ENCODE results near the gene TMEM107. TPM values are rescaled to one million over a fixed set of nuclear protein-coding genes. Genes with fewer than 3 reads are reported as not detected.

Gene TMEM107
- polyA plus RNA-seq, 3 donors, result 21.2 to 29.9 (median 28.3) TPM

DNA sequence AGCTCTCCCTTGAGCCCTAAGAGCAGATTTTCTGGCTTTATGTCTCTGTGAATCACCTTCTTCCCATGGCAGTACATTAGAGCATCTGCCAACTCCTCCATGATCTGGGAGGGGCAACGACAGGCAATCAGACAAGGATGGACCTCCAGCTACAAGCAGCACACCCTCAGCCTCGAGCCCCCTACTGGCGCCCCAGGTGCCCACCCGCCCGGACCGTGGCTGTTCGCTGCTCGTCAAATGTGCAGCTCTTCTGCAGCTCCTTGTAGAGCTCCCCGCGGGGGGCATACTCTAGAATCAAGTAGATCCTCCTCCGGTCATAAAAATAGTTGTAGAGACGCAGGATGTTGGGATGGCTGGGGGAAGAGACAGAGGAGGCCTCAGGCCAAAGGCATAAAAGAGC lies 30.4 kb upstream of the TMEM107 start:
- DNase-seq (ENCODE audit: extremely low read depth in 1 of 11, low read depth in 9 of 11, low spot score in 4 of 11), result no peak

DNA sequence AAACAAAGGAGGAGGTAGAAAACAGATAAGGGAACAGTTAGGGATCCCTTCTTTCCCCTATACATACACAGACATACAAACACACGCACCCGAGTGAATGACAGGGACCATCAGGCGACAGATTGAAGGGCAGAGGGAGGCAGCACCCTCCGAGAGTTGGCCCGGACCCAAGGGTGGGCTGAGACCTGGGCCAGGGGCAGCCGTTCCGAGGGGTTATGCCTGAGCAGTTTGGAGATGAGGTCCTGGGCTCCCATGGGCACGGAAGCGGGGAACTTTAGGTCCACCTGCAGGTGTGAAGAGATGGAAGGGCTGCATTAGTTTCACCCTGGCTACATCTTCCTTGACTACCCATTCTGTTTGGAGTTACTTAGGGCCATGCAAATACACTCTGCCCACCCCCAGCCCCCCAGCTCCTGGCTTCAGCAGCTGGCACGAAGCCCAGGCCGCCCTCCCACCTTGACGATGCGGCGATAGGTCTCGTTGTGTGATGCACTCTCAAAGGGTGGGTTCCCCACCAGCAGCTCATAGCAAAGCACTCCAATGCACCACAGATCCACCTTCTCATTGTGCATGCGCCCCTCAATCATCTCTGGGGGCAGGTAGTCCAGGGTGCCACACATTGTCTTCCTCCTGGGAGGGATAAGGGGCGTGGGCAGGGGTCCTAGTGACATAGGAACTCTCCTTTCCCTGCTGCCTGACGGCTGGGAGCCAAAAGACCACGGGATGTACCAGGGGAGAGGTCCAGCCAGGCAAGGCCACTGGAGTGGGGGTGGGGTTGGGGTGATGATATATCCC lies 28.8 kb upstream of the TMEM107 start:
- DNase-seq (ENCODE audit: extremely low read depth in 1 of 11, low read depth in 9 of 11, low spot score in 4 of 11), result no peak

- peak in 8 of 11 donors; percentile 69 to 91 (median 82) for DNase-seq (ENCODE audit: extremely low read depth in 1 of 11, low read depth in 9 of 11, low spot score in 4 of 11)
Observed at GRCh38 chr17:8192070-8192815, 16.1 kb upstream of the TMEM107 start.

- no peak for DNase-seq (ENCODE audit: extremely low read depth in 1 of 11, low read depth in 9 of 11, low spot score in 4 of 11)
Observed at GRCh38 chr17:8190506-8190905, 14.3 kb upstream of the TMEM107 start.

- peak; percentile 81 to 98 (median 92) for DNase-seq (ENCODE audit: extremely low read depth in 1 of 11, low read depth in 9 of 11, low spot score in 4 of 11)
Observed at GRCh38 chr17:8189711-8190477, 13.7 kb upstream of the TMEM107 start, which contains the start of gene BORCS6. BORCS6 (minus strand) TSS chr17:8190180; CDS start chr17:8190140, 40 bp downstream.

DNA sequence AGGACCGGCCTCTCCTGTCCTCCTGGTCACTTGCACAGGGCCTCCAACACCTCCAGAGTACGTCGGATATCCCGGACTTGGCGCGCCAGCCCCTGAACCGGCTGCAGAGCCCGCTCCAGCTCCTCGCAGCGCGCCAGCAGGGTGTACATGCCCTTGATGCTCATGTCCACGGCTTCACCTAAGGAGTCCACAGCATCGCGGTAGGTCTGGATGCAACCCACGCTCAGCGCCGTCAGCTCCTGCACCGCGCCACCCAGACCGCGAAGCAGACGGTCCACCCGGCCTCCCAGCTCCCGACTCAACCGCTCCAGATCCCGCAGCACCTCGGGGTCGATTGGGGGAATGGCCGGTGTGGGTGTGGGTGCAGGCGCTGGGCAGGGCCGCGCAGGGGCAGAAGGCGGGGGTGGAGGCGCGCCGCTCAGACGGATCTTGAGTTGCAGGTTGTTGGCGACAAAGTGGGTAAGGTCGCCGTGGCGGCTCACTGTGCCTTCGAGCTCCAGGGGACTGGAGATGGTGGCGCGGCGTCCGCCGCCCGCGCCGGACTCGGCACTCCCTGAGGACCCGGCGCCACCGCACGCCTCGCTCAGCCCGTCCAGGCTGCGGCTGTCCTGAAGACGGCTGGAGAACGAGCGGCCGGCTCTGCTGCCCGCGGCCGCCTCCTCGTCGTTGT lies 13.0 kb upstream of the TMEM107 start:
- DNase-seq (ENCODE audit: extremely low read depth in 1 of 11, low read depth in 9 of 11, low spot score in 4 of 11), result no peak

- no peak for DNase-seq (ENCODE audit: extremely low read depth in 1 of 11, low read depth in 9 of 11, low spot score in 4 of 11)
Observed at GRCh38 chr17:8188263-8188839, 12.2 kb upstream of the TMEM107 start.

DNA sequence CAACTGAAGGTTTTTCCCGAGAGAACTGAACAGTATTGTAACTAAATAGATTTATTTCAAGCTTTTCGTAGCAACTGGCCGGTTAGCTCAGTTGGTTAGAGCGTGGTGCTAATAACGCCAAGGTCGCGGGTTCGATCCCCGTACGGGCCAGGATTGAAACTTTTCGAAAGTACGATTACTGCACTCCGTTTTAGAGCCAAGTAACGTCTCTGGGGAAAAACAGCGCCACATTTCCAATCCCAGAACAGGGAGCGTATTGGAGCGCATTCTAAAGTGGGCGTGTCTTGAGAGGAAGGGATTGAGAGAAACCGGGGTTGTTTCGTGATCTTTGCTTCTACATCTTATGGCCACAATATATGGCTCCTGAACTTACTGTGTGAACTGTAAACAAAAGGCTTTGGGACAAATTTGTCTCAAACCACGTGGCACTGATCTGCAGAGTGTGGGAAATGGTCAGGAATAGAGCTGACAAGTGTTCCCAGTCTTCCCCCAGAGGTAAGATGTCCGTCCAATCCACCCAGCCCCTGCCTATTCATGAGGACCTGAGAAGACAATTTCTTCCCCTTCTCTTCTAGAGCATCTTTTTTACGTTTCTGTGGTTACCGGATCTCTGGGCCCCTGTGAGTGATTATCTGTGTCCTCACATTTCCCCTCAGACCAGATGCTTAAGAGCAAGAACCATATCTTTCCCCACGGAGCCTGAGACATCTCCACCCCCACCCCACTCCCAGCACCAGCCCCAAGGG lies 11.5 kb upstream of the TMEM107 start:
- peak; percentile 86 to 96 (median 93) for DNase-seq (ENCODE audit: extremely low read depth in 1 of 11, low read depth in 9 of 11, low spot score in 4 of 11)

DNA sequence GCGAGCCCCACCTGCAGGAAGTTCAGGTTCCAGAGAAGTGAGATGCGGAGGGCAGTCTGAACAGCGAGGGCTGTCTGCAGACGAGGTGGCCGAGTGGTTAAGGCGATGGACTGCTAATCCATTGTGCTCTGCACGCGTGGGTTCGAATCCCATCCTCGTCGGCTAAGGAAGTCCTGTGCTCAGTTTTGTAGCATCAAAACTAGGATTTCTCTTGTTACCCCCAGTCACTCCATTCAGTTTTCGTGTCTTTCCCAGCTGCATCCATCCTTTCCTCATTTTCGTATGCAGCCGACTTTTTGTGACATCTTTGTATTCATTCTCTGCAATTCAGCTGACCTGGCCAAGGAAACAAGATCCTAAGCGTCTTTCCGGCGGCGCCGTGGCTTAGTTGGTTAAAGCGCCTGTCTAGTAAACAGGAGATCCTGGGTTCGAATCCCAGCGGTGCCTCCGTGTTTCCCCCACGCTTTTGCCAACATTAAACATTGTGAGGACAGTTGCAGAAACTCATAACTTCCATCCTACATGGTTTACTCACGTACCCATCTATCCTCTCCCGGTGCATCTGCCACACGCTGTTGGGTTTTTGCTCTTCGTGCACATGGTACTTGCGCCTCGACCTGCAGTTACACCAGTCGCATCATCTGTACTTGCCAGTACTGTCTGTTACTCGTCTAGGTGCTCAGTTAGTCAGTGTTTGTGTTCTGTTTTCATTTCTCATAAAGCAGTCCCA lies 10.8 kb upstream of the TMEM107 start:
- peak; percentile 87 to 94 (median 93) for DNase-seq (ENCODE audit: extremely low read depth in 1 of 11, low read depth in 9 of 11, low spot score in 4 of 11)

GRCh38 chr17:8186446-8186786 lies 10.2 kb upstream of the TMEM107 start:
- no peak for DNase-seq (ENCODE audit: extremely low read depth in 1 of 11, low read depth in 9 of 11, low spot score in 4 of 11)

- peak in 5 of 11 donors; percentile 59 to 83 (median 75) for DNase-seq (ENCODE audit: extremely low read depth in 1 of 11, low read depth in 9 of 11, low spot score in 4 of 11)
Observed at GRCh38 chr17:8185582-8186445, 9.6 kb upstream of the TMEM107 start.

- no peak for DNase-seq (ENCODE audit: extremely low read depth in 1 of 11, low read depth in 9 of 11, low spot score in 4 of 11)
Observed at GRCh38 chr17:8176998-8177731, 985 bp upstream of the TMEM107 start.

- DNase-seq (ENCODE audit: extremely low read depth in 1 of 11, low read depth in 9 of 11, low spot score in 4 of 11), result no peak
Observed at GRCh38 chr17:8175795-8176196, 384 bp downstream of the TMEM107 start.

DNA sequence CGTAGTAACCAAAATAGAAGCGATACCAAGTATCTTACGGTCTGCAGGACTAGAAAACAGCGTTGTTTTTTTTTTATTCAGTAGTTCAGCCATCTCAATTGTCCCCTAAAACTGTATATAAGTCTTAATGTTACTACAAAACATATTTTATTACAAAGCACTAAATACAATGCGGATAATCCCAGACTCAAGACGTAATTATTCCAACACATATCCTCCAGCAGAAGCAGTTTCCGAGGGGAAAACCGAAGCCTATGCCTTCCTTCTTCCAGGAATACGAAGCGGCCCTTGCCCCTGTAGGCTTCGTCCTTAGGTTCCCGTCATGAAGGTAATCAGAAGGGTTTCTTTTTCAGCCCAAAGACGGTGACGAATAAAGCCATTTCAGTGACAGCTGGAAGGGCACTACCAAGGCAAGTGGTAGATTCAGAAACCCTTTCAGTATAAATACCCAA lies 2.3 kb downstream of the TMEM107 start:
- no peak for DNase-seq (ENCODE audit: extremely low read depth in 1 of 11, low read depth in 9 of 11, low spot score in 4 of 11)

DNA sequence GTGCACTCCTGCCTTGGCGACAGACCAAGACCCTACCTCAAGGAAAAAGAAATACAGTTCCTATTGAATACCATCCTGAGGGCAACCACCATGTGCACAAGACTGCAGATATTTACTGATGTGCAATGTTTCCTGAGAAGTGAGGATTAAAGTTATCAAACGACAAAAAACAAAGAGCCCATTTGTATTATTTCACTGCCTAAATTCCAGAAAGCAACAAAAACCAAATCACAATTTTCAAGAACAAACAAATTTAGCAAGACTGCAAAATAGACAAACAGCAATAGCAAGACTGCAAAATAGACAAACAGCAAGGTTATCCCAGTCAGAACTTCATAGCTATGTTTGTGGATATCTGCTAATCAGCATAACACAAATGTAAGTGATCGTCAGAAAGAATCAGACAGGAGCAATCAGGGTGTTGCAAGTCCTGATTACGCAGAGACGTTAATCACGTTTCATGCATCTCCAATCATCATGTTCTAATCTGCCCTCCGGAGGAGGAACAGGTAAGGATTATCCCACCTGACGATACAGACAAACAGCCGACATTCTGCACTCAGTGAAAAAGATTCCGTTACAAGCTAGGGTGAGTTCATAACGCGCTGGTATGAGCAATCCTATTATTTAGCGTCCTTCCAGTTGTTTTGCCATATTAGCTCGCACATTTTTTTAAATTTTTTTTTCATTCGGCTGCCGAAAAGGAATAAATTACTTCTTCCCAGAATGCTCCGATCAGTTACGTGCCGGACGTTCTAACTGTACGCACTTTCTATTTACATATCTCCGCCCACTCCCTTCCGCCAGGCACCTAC lies 2.9 kb downstream of the TMEM107 start:
- peak in 7 of 11 donors; percentile 86 to 94 (median 92) for DNase-seq (ENCODE audit: extremely low read depth in 1 of 11, low read depth in 9 of 11, low spot score in 4 of 11)

Measured in renal cortex interstitium (tissue), 11 donors.